Measurements from ENCODE around the gene STARD9.
"Not testable (repeated sequence)": the region's sequence is repeated elsewhere in the genome, so short reads cannot be mapped to it uniquely, and the experiment has no call there.

The STARD9 gene

GRCh38 chr15:42632105-42632675 is 56.8 kb downstream of the STARD9 start:
- no peak for DNase-seq

- no peak for DNase-seq
These were observed 64.7 kb downstream of the STARD9 start for GRCh38 chr15:42640109-42640508.

- peak in 2 of 4 experiments; percentile 2 to 38 for DNase-seq
These were observed 75.0 kb downstream of the STARD9 start for GRCh38 chr15:42650208-42651066.

- no peak for DNase-seq
These were observed 90.4 kb downstream of the STARD9 start for GRCh38 chr15:42665827-42666226.

GRCh38 chr15:42667855-42668254 is 92.4 kb downstream of the STARD9 start:
- no peak for DNase-seq

GRCh38 chr15:42670451-42670850 is 95.0 kb downstream of the STARD9 start:
- DNase-seq: no peak

GRCh38 chr15:42672444-42672843 is 97.0 kb downstream of the STARD9 start:
- no peak for DNase-seq

- DNase-seq: no peak
These were observed 99.1 kb downstream of the STARD9 start for GRCh38 chr15:42674472-42674871.

- DNase-seq: no peak
These were observed 99.6 kb downstream of the STARD9 start for GRCh38 chr15:42675021-42675420.

- DNase-seq: no peak
These were observed 104.1 kb downstream of the STARD9 start for GRCh38 chr15:42679285-42680141.

- not testable (repeated sequence) for DNase-seq
These were observed 104.7 kb downstream of the STARD9 start for GRCh38 chr15:42680142-42680482.

GRCh38 chr15:42681119-42681518 is 105.7 kb downstream of the STARD9 start:
- DNase-seq: no peak

- DNase-seq: no peak
These were observed 110.9 kb downstream of the STARD9 start for GRCh38 chr15:42686281-42686680.

GRCh38 chr15:42687740-42688139 is 112.3 kb downstream of the STARD9 start:
- DNase-seq: no peak

GRCh38 chr15:42688301-42688700 is 112.9 kb downstream of the STARD9 start:
- no peak for DNase-seq

GRCh38 chr15:42691308-42691707 is 115.9 kb downstream of the STARD9 start:
- DNase-seq: no peak

GRCh38 chr15:42691770-42692169 is 116.4 kb downstream of the STARD9 start:
- DNase-seq: no peak

- DNase-seq: no peak
These were observed 117.1 kb downstream of the STARD9 start for GRCh38 chr15:42692536-42692935.

- DNase-seq: no peak
These were observed 117.6 kb downstream of the STARD9 start for GRCh38 chr15:42692997-42693396.

GRCh38 chr15:42693496-42693895 is 118.1 kb downstream of the STARD9 start:
- no peak for DNase-seq

- no peak for DNase-seq
These were observed 118.5 kb downstream of the STARD9 start for GRCh38 chr15:42693942-42694341.

GRCh38 chr15:42694398-42694797 is 119.0 kb downstream of the STARD9 start:
- no peak for DNase-seq

GRCh38 chr15:42695527-42696071 is 120.2 kb downstream of the STARD9 start:
- DNase-seq: no peak
